ENCODE measurements around the gene ADCY3. TPM values are rescaled to one million over a fixed set of nuclear protein-coding genes. Genes with fewer than 3 reads are reported as not detected.

Gene ADCY3
- total RNA-seq (10 to 100 TPM; 12.1 to 15.2 (median 12.9) TPM), polyA plus RNA-seq (1 to 10 TPM; 9.2 to 10.0 (median 9.5) TPM)
- long read RNA-seq, donor 1, partial matches to known transcripts = 0 of 10 reads
- long read RNA-seq, donor 1, other reads (novel, unspliced or antisense) = 10 of 10 reads
- long read RNA-seq, donor 2, full-length matches to known transcripts = 1 of 13 reads
- long read RNA-seq, donor 2, partial matches to known transcripts = 4 of 13 reads
- long read RNA-seq, donor 2, other reads (novel, unspliced or antisense) = 8 of 13 reads

- ATAC-seq (peak; percentile 50 to 74 (median 60)), DNase-seq (peak; percentile 67 to 73)
- no peaks in the 10 kb centered on the region for H3K36me3 ChIP-seq (ENCODE audit: insufficient read depth in 1 of 2, low read depth in 1 of 2)
- H3K9me3 ChIP-seq = no peaks in the 10 kb centered on the region
- no peaks in the 10 kb centered on the region for H3K4me1 ChIP-seq
- TF ChIP-seq, protein P1, sequence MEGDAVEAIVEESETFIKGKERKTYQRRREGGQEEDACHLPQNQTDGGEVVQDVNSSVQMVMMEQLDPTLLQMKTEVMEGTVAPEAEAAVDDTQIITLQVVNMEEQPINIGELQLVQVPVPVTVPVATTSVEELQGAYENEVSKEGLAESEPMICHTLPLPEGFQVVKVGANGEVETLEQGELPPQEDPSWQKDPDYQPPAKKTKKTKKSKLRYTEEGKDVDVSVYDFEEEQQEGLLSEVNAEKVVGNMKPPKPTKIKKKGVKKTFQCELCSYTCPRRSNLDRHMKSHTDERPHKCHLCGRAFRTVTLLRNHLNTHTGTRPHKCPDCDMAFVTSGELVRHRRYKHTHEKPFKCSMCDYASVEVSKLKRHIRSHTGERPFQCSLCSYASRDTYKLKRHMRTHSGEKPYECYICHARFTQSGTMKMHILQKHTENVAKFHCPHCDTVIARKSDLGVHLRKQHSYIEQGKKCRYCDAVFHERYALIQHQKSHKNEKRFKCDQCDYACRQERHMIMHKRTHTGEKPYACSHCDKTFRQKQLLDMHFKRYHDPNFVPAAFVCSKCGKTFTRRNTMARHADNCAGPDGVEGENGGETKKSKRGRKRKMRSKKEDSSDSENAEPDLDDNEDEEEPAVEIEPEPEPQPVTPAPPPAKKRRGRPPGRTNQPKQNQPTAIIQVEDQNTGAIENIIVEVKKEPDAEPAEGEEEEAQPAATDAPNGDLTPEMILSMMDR (IDR thresholded peaks at IDR 0.05) = no peak
- peaks cover 0 to 3% (median 0%) of the 10 kb centered on the region in 3 donors for H3K27me3 ChIP-seq (ENCODE audit: insufficient read depth in 3 of 3, low read length in 2 of 3)
- WGBS, 3 donors = 1 to 2% (median 1%) methylated on average over 29 to 103 of the region's 103 CpGs
- peak within 1 kb of the TSS; percentile 73 for H3K4me3 ChIP-seq
- intact Hi-C loops (cut with DNase I) = no loop called here
- no peak within 1 kb of the TSS for H3K27ac ChIP-seq
Observed at GRCh38 chr2:24920098-24920808, at the start of gene ADCY3. TSS of gene ADCY3 (minus strand) at chr2:24920237. CDS start at chr2:24918987, 1,250 bp downstream.

DNA sequence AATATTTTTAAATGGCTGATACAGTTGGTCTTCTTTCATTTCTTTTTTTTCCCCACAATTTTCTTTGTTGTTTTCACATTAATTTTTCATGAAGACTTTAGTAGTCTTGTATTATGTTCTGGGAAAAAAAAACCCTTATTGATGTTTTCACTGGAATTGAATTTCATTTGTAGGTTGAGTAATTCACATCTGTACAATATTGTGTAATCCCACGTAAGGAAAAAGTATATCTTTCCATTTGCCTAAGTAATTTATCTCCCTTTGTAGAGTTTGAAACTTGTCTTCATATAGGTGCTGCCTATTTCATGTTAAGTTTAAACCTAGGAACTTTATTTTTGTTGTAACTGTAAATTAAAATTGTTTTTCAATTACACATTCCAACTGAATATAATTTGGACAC lies 49.7 kb upstream of the ADCY3 start:
- Histone ChIP-seq H3K27me3 (ENCODE audit: insufficient read depth in 3 of 3, low read length in 2 of 3) (no peaks in the 10 kb centered on the region), H3K4me1 (peaks cover 6% of the 10 kb centered on the region), H3K4me3 (no peak overlapping the region), H3K36me3 (ENCODE audit: insufficient read depth in 1 of 2, low read depth in 1 of 2) (peaks cover 0 to 32% of the 10 kb centered on the region in 2 donors), H3K9me3 (no peaks in the 10 kb centered on the region), H3K27ac (no peak overlapping the region)
- intact Hi-C loops (cut with DNase I) = loop anchor here in 1 of 2 donors (10.0 kb wide), 1 partner anchor 75 kb away; the partner anchor contains the start of gene EFR3B
- DNase-seq (no peak), ATAC-seq (no peak)
- WGBS, 3 donors = 48 to 71% (median 53%) methylated on average over 1 of the region's 1 CpG
- TF ChIP-seq, protein P1 (IDR thresholded peaks at IDR 0.05) = no peak

DNA sequence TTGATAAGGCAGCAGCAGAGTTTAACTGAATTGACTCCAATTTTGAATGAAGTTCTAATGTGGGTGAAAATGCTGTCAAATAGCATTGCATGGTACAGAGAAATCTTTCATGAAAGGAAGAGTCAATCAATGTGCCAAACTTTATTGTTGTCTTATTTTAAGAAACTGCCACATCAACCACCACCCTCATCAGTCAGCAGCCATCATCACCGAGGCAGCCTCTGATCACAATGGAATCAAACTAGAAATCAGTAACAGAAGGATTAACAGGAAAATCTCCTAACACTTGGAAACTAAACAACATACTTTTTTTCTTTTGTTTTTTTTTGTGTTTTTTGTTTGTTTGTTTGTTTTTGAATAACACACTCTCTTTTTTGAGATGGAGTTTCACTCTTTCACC lies 41.9 kb upstream of the ADCY3 start:
- Histone ChIP-seq H3K4me1 (peaks cover 4% of the 10 kb centered on the region), H3K27me3 (ENCODE audit: insufficient read depth in 3 of 3, low read length in 2 of 3) (no peaks in the 10 kb centered on the region), H3K36me3 (ENCODE audit: insufficient read depth in 1 of 2, low read depth in 1 of 2) (peaks cover 2 to 100% of the 10 kb centered on the region in 2 donors), H3K4me3 (no peak overlapping the region), H3K27ac (no peak overlapping the region), H3K9me3 (no peaks in the 10 kb centered on the region)
- TF ChIP-seq, protein P1 (IDR thresholded peaks at IDR 0.05) = no peak
- 95 to 97% (median 97%) methylated on average over 1 of the region's 1 CpG for WGBS, 3 donors
- ATAC-seq (no peak), DNase-seq (no peak)
- intact Hi-C loops (cut with DNase I) = no loop called here

- TF ChIP-seq, protein P1 (IDR thresholded peaks at IDR 0.05) = no peak
- DNase-seq (no peak), ATAC-seq (no peak)
- Histone ChIP-seq H3K4me1 (peaks cover 4% of the 10 kb centered on the region), H3K36me3 (ENCODE audit: insufficient read depth in 1 of 2, low read depth in 1 of 2) (peaks cover 5 to 97% of the 10 kb centered on the region in 2 donors), H3K27me3 (ENCODE audit: insufficient read depth in 3 of 3, low read length in 2 of 3) (no peaks in the 10 kb centered on the region), H3K27ac (no peak overlapping the region), H3K4me3 (no peak overlapping the region), H3K9me3 (peaks cover 11% of the 10 kb centered on the region)
- intact Hi-C loops (cut with DNase I) = loop anchor here in 1 of 2 donors (5.0 kb wide), 1 partner anchor 207 kb away; no protein-coding TSS in a partner anchor
Observed at GRCh38 chr2:24959761-24960160, 39.7 kb upstream of the ADCY3 start.

Data from psoas muscle (tissue), 8 donors.